Activated T-cell treated with anti-CD3 and anti-CD28 coated beads, Interleukin-2, amount 50 U/mL, for 1 hour (primary cell): ENCODE measurements around the gene PIK3IP1.

Experiments
- DNase-seq: peaks from one replicate; pipeline ENCODE4 v3.0.0-alpha.2; 2020

The PIK3IP1 gene

GRCh38 chr22:31305194-31305593 is 12.9 kb upstream of the PIK3IP1 start:
- no peak for DNase-seq

GRCh38 chr22:31302537-31302936 is 10.2 kb upstream of the PIK3IP1 start:
- DNase-seq: no peak

- no peak for DNase-seq
Measured at GRCh38 chr22:31302006-31302405, 9.7 kb upstream of the PIK3IP1 start.

GRCh38 chr22:31300896-31301295 is 8.6 kb upstream of the PIK3IP1 start:
- no peak for DNase-seq

GRCh38 chr22:31295831-31296657 is 3.8 kb upstream of the PIK3IP1 start:
- no peak for DNase-seq

- DNase-seq: no peak
Measured at GRCh38 chr22:31295360-31295759, 3.1 kb upstream of the PIK3IP1 start.

- DNase-seq: no peak
Measured at GRCh38 chr22:31291481-31292235, 630 bp downstream of the PIK3IP1 start.

- peak; percentile 95 for DNase-seq
Measured at GRCh38 chr22:31290494-31291471, 1.5 kb downstream of the PIK3IP1 start.

- no peak for DNase-seq
Measured at GRCh38 chr22:31289344-31289743, 2.9 kb downstream of the PIK3IP1 start.

GRCh38 chr22:31288496-31289240 is 3.6 kb downstream of the PIK3IP1 start:
- DNase-seq: no peak

- no peak for DNase-seq
Measured at GRCh38 chr22:31287818-31288495, 4.3 kb downstream of the PIK3IP1 start.

GRCh38 chr22:31286360-31287255 is 5.7 kb downstream of the PIK3IP1 start:
- peak; percentile 52 for DNase-seq

GRCh38 chr22:31284281-31285155 is 7.8 kb downstream of the PIK3IP1 start:
- DNase-seq: no peak

- no peak for DNase-seq
Measured at GRCh38 chr22:31282748-31283468, 9.4 kb downstream of the PIK3IP1 start.

GRCh38 chr22:31281733-31282132 is 10.6 kb downstream of the PIK3IP1 start:
- no peak for DNase-seq

GRCh38 chr22:31279821-31280505 is 12.3 kb downstream of the PIK3IP1 start:
- DNase-seq: no peak

- DNase-seq: peak; percentile 57
Measured at GRCh38 chr22:31279327-31279669, 13.0 kb downstream of the PIK3IP1 start.

- DNase-seq: no peak
Measured at GRCh38 chr22:31278626-31279326, 13.5 kb downstream of the PIK3IP1 start.
